ENCODE results near the gene ADAMTS17.

The ADAMTS17 gene

GRCh38 chr15:100163961-100164360 is 177.8 kb downstream of the ADAMTS17 start:
- TF ChIP-seq TCF12 (IDR thresholded peaks at IDR 0.05; ENCODE audit: low read depth) (no peak), RAD21 (IDR thresholded peaks at IDR 0.05; ENCODE audit: low read depth) (no peak), YY1 (IDR thresholded peaks at IDR 0.05; ENCODE audit: low read depth) (no peak), TAF1 (IDR thresholded peaks at IDR 0.05; ENCODE audit: low read depth) (no peak), FOXM1 (IDR thresholded peaks at IDR 0.05; ENCODE audit: borderline replicate concordance, low read depth) (no peak), EGR1 (IDR thresholded peaks at IDR 0.05) (no peak), ZBTB7A (IDR thresholded peaks at IDR 0.05; ENCODE audit: low read depth) (no peak), NFIC (IDR thresholded peaks at IDR 0.05) (no peak), USF1 (IDR thresholded peaks at IDR 0.05) (no peak), MAX (IDR thresholded peaks at IDR 0.05) (no peak), CEBPB (IDR thresholded peaks at IDR 0.05) (no peak), REST (IDR thresholded peaks at IDR 0.05; ENCODE audit: low read depth) (no peak), TEAD4 (IDR thresholded peaks at IDR 0.05) (no peak)

GRCh38 chr15:100160953-100161352 is 180.8 kb downstream of the ADAMTS17 start:
- no peak for TF ChIP-seq REST (IDR thresholded peaks at IDR 0.05; ENCODE audit: low read depth)
- TF ChIP-seq CEBPB (IDR thresholded peaks at IDR 0.05), result no peak
- no peak for TF ChIP-seq FOXM1 (IDR thresholded peaks at IDR 0.05; ENCODE audit: borderline replicate concordance, low read depth)
- TF ChIP-seq TAF1 (IDR thresholded peaks at IDR 0.05; ENCODE audit: low read depth), result no peak
- no peak for TF ChIP-seq EP300 (IDR thresholded peaks at IDR 0.05; ENCODE audit: borderline replicate concordance)
- TF ChIP-seq MAX (IDR thresholded peaks at IDR 0.05), result no peak
- no peak for TF ChIP-seq TEAD4 (IDR thresholded peaks at IDR 0.05)
- no peak for TF ChIP-seq NFIC (IDR thresholded peaks at IDR 0.05)
- TF ChIP-seq USF1 (IDR thresholded peaks at IDR 0.05), result no peak
- no peak for TF ChIP-seq ZBTB7A (IDR thresholded peaks at IDR 0.05; ENCODE audit: low read depth)
- no peak for TF ChIP-seq TCF12 (IDR thresholded peaks at IDR 0.05; ENCODE audit: low read depth)
- no peak for TF ChIP-seq CREB1 (IDR thresholded peaks at IDR 0.05; ENCODE audit: low read depth)
- no peak for TF ChIP-seq RAD21 (IDR thresholded peaks at IDR 0.05; ENCODE audit: low read depth)
- TF ChIP-seq EGR1 (IDR thresholded peaks at IDR 0.05), result no peak
- no peak for TF ChIP-seq YY1 (IDR thresholded peaks at IDR 0.05; ENCODE audit: low read depth)

- TF ChIP-seq RAD21 (IDR thresholded peaks at IDR 0.05; ENCODE audit: low read depth), result no peak
- no peak for TF ChIP-seq ZBTB7A (IDR thresholded peaks at IDR 0.05; ENCODE audit: low read depth)
- no peak for TF ChIP-seq YY1 (IDR thresholded peaks at IDR 0.05; ENCODE audit: low read depth)
- TF ChIP-seq EP300 (IDR thresholded peaks at IDR 0.05; ENCODE audit: borderline replicate concordance), result no peak
- no peak for TF ChIP-seq FOXM1 (IDR thresholded peaks at IDR 0.05; ENCODE audit: borderline replicate concordance, low read depth)
- no peak for TF ChIP-seq TEAD4 (IDR thresholded peaks at IDR 0.05)
- TF ChIP-seq TAF1 (IDR thresholded peaks at IDR 0.05; ENCODE audit: low read depth), result no peak
- TF ChIP-seq CEBPB (IDR thresholded peaks at IDR 0.05), result no peak
- no peak for TF ChIP-seq EGR1 (IDR thresholded peaks at IDR 0.05)
These were observed 182.3 kb downstream of the ADAMTS17 start for GRCh38 chr15:100159436-100159835.

- TF ChIP-seq TEAD4 (IDR thresholded peaks at IDR 0.05), result no peak
- TF ChIP-seq CEBPB (IDR thresholded peaks at IDR 0.05), result no peak
- TF ChIP-seq CREB1 (IDR thresholded peaks at IDR 0.05; ENCODE audit: low read depth), result no peak
- TF ChIP-seq FOXM1 (IDR thresholded peaks at IDR 0.05; ENCODE audit: borderline replicate concordance, low read depth), result no peak
- no peak for TF ChIP-seq TCF12 (IDR thresholded peaks at IDR 0.05; ENCODE audit: low read depth)
- TF ChIP-seq EP300 (IDR thresholded peaks at IDR 0.05; ENCODE audit: borderline replicate concordance), result no peak
- no peak for TF ChIP-seq ZBTB7A (IDR thresholded peaks at IDR 0.05; ENCODE audit: low read depth)
- TF ChIP-seq MAX (IDR thresholded peaks at IDR 0.05), result no peak
- no peak for TF ChIP-seq RAD21 (IDR thresholded peaks at IDR 0.05; ENCODE audit: low read depth)
- no peak for TF ChIP-seq EGR1 (IDR thresholded peaks at IDR 0.05)
- TF ChIP-seq USF1 (IDR thresholded peaks at IDR 0.05), result no peak
- TF ChIP-seq REST (IDR thresholded peaks at IDR 0.05; ENCODE audit: low read depth), result no peak
- no peak for TF ChIP-seq TAF1 (IDR thresholded peaks at IDR 0.05; ENCODE audit: low read depth)
- no peak for TF ChIP-seq YY1 (IDR thresholded peaks at IDR 0.05; ENCODE audit: low read depth)
These were observed 183.4 kb downstream of the ADAMTS17 start for GRCh38 chr15:100158356-100158755.

Data from Ishikawa (cell line).